HT1080 (cell line): Measurements from ENCODE around the gene C1R. TPM values are rescaled to one million over a fixed set of nuclear protein-coding genes. Genes with fewer than 3 reads are reported as not detected.
"Not testable (repeated sequence)": the region's sequence is repeated elsewhere in the genome, so short reads cannot be mapped to it uniquely, and the experiment has no call there.

Experiments
- DNase-seq: peaks from one replicate; pipeline ENCODE4 v3.0.0-alpha.2; 2015; ENCODE audit warnings: low read depth
- total RNA-seq: library from RNA; depleted of rRNA; stranded (reverse); fragments of >200 nt; shearing (Covaris generic); gene quantifications from 2 replicates; pipeline ENCODE4 v1.2.3, GENCODE V29; 2014

Gene C1R
- total RNA-seq, 1 experiment from 2014 or later: 2.3 TPM

- no peak for DNase-seq
Observed at GRCh38 chr12:7068994-7069346, 23.3 kb downstream of the C1R start.

- DNase-seq: no peak
Observed at GRCh38 chr12:7068240-7068993, 23.8 kb downstream of the C1R start.

- DNase-seq: no peak
Observed at GRCh38 chr12:7067096-7067495, 25.1 kb downstream of the C1R start.

GRCh38 chr12:7066596-7066995, 25.6 kb downstream of the C1R start:
- DNase-seq: no peak

- DNase-seq: no peak
Observed at GRCh38 chr12:7065073-7065623, 27.1 kb downstream of the C1R start.

- DNase-seq: no peak
Observed at GRCh38 chr12:7064516-7064915, 27.7 kb downstream of the C1R start.

- DNase-seq: no peak
Observed at GRCh38 chr12:7061596-7061995, 30.6 kb downstream of the C1R start.

GRCh38 chr12:7061138-7061537, 31.1 kb downstream of the C1R start:
- no peak for DNase-seq

- DNase-seq: peak; percentile 82
Observed at GRCh38 chr12:7060353-7060954, 31.8 kb downstream of the C1R start, which contains the start of gene C1S. Gene C1S, plus strand, starts transcription at chr12:7060718. Its CDS starts 1,195 bp downstream, at chr12:7061913.

- DNase-seq: no peak
Observed at GRCh38 chr12:7059780-7060179, 32.5 kb downstream of the C1R start.

- no peak for DNase-seq
Observed at GRCh38 chr12:7058850-7059395, 33.3 kb downstream of the C1R start.

GRCh38 chr12:7058163-7058845, 33.9 kb downstream of the C1R start:
- DNase-seq: no peak

- not testable (repeated sequence) for DNase-seq
Observed at GRCh38 chr12:7055736-7056135, 36.5 kb downstream of the C1R start.

GRCh38 chr12:7054925-7055324, 37.3 kb downstream of the C1R start:
- DNase-seq: no peak

- not testable (repeated sequence) for DNase-seq
Observed at GRCh38 chr12:7049973-7050372, 42.3 kb downstream of the C1R start.

- not testable (repeated sequence) for DNase-seq
Observed at GRCh38 chr12:7049445-7049951, 42.7 kb downstream of the C1R start.

GRCh38 chr12:7047306-7047705, 44.9 kb downstream of the C1R start:
- no peak for DNase-seq

- no peak for DNase-seq
Observed at GRCh38 chr12:7046383-7047105, 45.7 kb downstream of the C1R start.

- DNase-seq: no peak
Observed at GRCh38 chr12:7045913-7046312, 46.3 kb downstream of the C1R start.

- peak; percentile 46 for DNase-seq
Observed at GRCh38 chr12:7042842-7043241, 49.4 kb downstream of the C1R start.

- no peak for DNase-seq
Observed at GRCh38 chr12:7039403-7039802, 52.8 kb downstream of the C1R start.
